GM18511 (cell line): ENCODE measurements around the gene IMPDH1.
A peak's percentile ranks its signal among the peaks of the same experiment; 100 is the strongest.

ENCODE experiments used
- ATAC-seq: cut with Tn5 transposase; IDR thresholded peaks from one replicate; pipeline ENCODE4 v1.9.1; 2021; ENCODE audit warnings: mild to moderate bottlenecking, moderate library complexity; ENCODE audit not compliant: unreplicated experiment

Gene IMPDH1

GRCh38 chr7:128363261-128363721 is 46.5 kb downstream of the IMPDH1 start:
- no peak for ATAC-seq

- no peak for ATAC-seq
Observed at GRCh38 chr7:128362670-128363069, 47.1 kb downstream of the IMPDH1 start.

GRCh38 chr7:128361411-128362379 is 48.1 kb downstream of the IMPDH1 start, which contains the start of gene PRRT4:
TSS of gene PRRT4 (minus strand) at chr7:128361690.
- no peak for ATAC-seq

GRCh38 chr7:128360359-128360678 is 49.5 kb downstream of the IMPDH1 start:
- ATAC-seq = no peak

- ATAC-seq = no peak
Observed at GRCh38 chr7:128359939-128360338, 49.8 kb downstream of the IMPDH1 start.

- ATAC-seq = no peak
Observed at GRCh38 chr7:128359336-128359735, 50.4 kb downstream of the IMPDH1 start.

- no peak for ATAC-seq
Observed at GRCh38 chr7:128358233-128358632, 51.5 kb downstream of the IMPDH1 start.

GRCh38 chr7:128357217-128357613 is 52.6 kb downstream of the IMPDH1 start:
- ATAC-seq = no peak

- ATAC-seq = no peak
Observed at GRCh38 chr7:128356546-128357216, 53.1 kb downstream of the IMPDH1 start.

- ATAC-seq = no peak
Observed at GRCh38 chr7:128353610-128354009, 56.2 kb downstream of the IMPDH1 start.

- no peak for ATAC-seq
Observed at GRCh38 chr7:128353189-128353588, 56.6 kb downstream of the IMPDH1 start.

- no peak for ATAC-seq
Observed at GRCh38 chr7:128352636-128353035, 57.1 kb downstream of the IMPDH1 start.

GRCh38 chr7:128352153-128352537 is 57.6 kb downstream of the IMPDH1 start:
- no peak for ATAC-seq

- no peak for ATAC-seq
Observed at GRCh38 chr7:128351296-128352152, 58.3 kb downstream of the IMPDH1 start.

GRCh38 chr7:128350708-128351295 is 59.0 kb downstream of the IMPDH1 start:
- no peak for ATAC-seq

GRCh38 chr7:128349466-128349825 is 60.3 kb downstream of the IMPDH1 start:
- ATAC-seq = no peak

GRCh38 chr7:128347647-128348097 is 62.1 kb downstream of the IMPDH1 start:
- no peak for ATAC-seq

GRCh38 chr7:128344431-128344774 is 65.4 kb downstream of the IMPDH1 start:
- no peak for ATAC-seq

GRCh38 chr7:128343554-128344430 is 66.0 kb downstream of the IMPDH1 start, which contains the start of gene RBM28:
TSS of gene RBM28 (minus strand) at chr7:128343908. CDS start at chr7:128343793, 115 bp downstream.
- ATAC-seq = peak; percentile 95
